ENCODE data around the gene MBD1.
"Not testable (repeated sequence)": the region's sequence is repeated elsewhere in the genome, so short reads cannot be mapped to it uniquely, and the experiment has no call there.

The MBD1 gene

DNA sequence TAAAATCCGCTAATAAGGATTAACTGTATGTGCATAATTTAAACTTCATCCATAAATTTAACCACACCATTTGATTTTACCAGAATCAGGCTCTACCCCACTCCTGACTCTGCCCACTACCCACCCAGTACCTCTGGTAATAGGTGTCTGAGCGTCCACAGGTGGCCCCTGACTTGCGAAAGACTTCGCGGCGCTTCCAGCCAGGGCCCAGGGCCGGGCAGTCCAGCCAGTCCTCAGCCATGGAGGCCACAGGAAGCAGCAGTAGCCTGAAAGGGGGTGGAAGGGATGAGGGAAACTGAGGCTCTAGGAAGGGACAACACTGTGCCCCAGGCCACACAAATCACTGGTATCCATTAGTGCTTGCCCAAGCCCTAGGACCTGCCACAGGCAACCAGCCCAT lies 1.6 kb downstream of the MBD1 start:
- no peak for DNase-seq
- in situ Hi-C loops (cut with MboI; ENCODE audit: low pct_unique_long_range_greater_than_20kb, low sequenced_read_pairs) = no loop called here

- no peak for DNase-seq
- in situ Hi-C loops (cut with MboI; ENCODE audit: low pct_unique_long_range_greater_than_20kb, low sequenced_read_pairs) = no loop called here
Measured at GRCh38 chr18:50277942-50278341, 3.4 kb downstream of the MBD1 start.

GRCh38 chr18:50276452-50276851 lies 4.9 kb downstream of the MBD1 start:
- in situ Hi-C loops (cut with MboI; ENCODE audit: low pct_unique_long_range_greater_than_20kb, low sequenced_read_pairs) = no loop called here
- no peak for DNase-seq

GRCh38 chr18:50275503-50276036 lies 5.8 kb downstream of the MBD1 start:
- no peak for DNase-seq
- in situ Hi-C loops (cut with MboI; ENCODE audit: low pct_unique_long_range_greater_than_20kb, low sequenced_read_pairs) = no loop called here

- no peak for DNase-seq
- in situ Hi-C loops (cut with MboI; ENCODE audit: low pct_unique_long_range_greater_than_20kb, low sequenced_read_pairs) = no loop called here
Measured at GRCh38 chr18:50274941-50275340, 6.4 kb downstream of the MBD1 start.

- no peak for DNase-seq
- in situ Hi-C loops (cut with MboI; ENCODE audit: low pct_unique_long_range_greater_than_20kb, low sequenced_read_pairs) = no loop called here
Measured at GRCh38 chr18:50274044-50274442, 7.3 kb downstream of the MBD1 start.

GRCh38 chr18:50273203-50274043 lies 7.9 kb downstream of the MBD1 start:
- no peak for DNase-seq
- in situ Hi-C loops (cut with MboI; ENCODE audit: low pct_unique_long_range_greater_than_20kb, low sequenced_read_pairs) = no loop called here

GRCh38 chr18:50272568-50272967 lies 8.8 kb downstream of the MBD1 start:
- in situ Hi-C loops (cut with MboI; ENCODE audit: low pct_unique_long_range_greater_than_20kb, low sequenced_read_pairs) = no loop called here
- no peak for DNase-seq

DNA sequence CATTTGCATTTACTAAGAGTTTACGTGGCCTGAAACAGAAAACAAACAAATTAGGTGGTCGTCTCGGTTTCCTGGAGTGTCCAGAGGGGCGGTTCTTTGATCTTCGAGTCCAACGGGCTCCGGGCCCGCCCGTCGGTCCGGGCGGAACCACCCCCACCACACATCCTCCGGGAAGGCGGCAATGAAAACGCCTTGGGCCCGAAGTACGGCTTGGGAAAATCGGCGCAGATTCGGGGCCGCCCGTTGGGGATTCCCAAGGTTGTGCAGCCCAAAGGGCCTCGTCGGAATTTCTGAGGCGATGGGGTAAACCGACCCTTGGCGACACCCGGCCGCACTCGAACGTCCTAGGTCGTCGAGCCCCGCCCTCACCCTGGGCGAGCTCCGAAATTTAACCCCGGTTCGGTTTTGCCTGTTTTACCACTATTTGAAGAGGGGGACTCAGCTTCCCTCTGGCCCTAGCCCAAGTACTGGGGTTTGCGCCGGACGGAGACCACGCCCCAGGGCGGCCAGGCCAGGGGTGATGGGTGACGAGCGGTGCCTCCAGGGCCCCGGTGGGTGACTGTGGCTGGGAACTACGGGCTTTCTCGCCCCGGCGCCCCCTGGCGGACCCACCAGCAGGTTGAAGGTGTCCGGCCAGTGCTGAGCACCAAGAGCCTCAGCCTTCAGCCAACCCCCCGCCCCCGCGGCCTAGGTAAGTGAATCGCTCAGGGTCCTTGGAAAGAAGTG lies 13.1 kb downstream of the MBD1 start:
- no peak for DNase-seq
- in situ Hi-C loops (cut with MboI; ENCODE audit: low pct_unique_long_range_greater_than_20kb, low sequenced_read_pairs) = no loop called here

GRCh38 chr18:50266248-50266704 lies 15.0 kb downstream of the MBD1 start, which contains the start of gene CFAP53:
Gene CFAP53, minus strand, starts transcription at chr18:50266495. Its CDS starts 91 bp downstream, at chr18:50266404.
- in situ Hi-C loops (cut with MboI; ENCODE audit: low pct_unique_long_range_greater_than_20kb, low sequenced_read_pairs) = no loop called here
- peak; percentile 92 for DNase-seq

DNA sequence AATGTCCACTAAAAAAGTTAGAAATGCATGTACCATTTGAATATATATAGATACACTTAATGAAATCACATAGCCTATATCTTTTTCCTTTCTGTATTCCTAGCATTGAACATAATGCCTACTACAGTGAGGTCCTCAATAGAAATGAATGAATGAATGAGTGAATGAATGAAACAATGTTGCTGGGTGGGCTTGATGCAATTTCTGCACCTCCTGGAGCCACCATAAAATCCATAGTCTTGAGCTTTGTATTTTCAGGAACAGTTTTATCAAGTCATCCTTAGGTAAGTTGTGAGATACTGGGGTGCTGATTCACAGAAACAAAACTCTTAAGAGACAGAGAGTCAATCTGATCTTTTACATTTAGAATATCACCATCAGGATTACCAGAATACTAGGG lies 18.3 kb downstream of the MBD1 start:
- in situ Hi-C loops (cut with MboI; ENCODE audit: low pct_unique_long_range_greater_than_20kb, low sequenced_read_pairs) = no loop called here
- no peak for DNase-seq

GRCh38 chr18:50250935-50251334 lies 30.4 kb downstream of the MBD1 start:
- DNase-seq = no peak
- in situ Hi-C loops (cut with MboI; ENCODE audit: low pct_unique_long_range_greater_than_20kb, low sequenced_read_pairs) = no loop called here

- no peak for DNase-seq
- in situ Hi-C loops (cut with MboI; ENCODE audit: low pct_unique_long_range_greater_than_20kb, low sequenced_read_pairs) = no loop called here
Measured at GRCh38 chr18:50249576-50249975, 31.7 kb downstream of the MBD1 start.

- DNase-seq = no peak
- in situ Hi-C loops (cut with MboI; ENCODE audit: low pct_unique_long_range_greater_than_20kb, low sequenced_read_pairs) = no loop called here
Measured at GRCh38 chr18:50247561-50247960, 33.8 kb downstream of the MBD1 start.

DNA sequence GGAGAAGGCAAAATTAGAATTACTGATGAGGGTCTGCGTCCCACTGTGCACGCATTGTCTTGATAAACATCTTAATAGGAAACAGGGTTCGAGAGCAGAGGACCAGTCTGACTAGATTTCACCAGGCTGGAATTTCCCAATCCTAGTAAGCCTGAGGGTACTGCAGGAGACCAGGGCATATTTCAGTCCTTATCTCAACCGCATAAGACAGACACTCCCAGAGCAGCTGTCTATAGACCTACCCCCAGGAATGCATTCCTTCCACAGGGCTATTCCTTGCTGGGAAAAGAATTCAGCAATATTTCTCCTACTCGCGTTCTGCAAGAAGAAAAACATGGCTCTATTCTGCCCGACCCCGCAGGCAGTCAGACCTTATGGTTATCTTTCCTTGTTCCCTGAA lies 39.6 kb downstream of the MBD1 start:
- in situ Hi-C loops (cut with MboI; ENCODE audit: low pct_unique_long_range_greater_than_20kb, low sequenced_read_pairs) = not testable (repeated sequence)

GRCh38 chr18:50240080-50240563 lies 41.2 kb downstream of the MBD1 start:
- no peak for DNase-seq

More for the DNA sequence above, 39.6 kb downstream of the MBD1 start:
- DNase-seq = not testable (repeated sequence)

GRCh38 chr18:50232419-50232818 lies 48.9 kb downstream of the MBD1 start:
- in situ Hi-C loops (cut with MboI; ENCODE audit: low pct_unique_long_range_greater_than_20kb, low sequenced_read_pairs) = no loop called here
- DNase-seq = no peak

More at GRCh38 chr18:50240080-50240563, 41.2 kb downstream of the MBD1 start:
- in situ Hi-C loops (cut with MboI; ENCODE audit: low pct_unique_long_range_greater_than_20kb, low sequenced_read_pairs) = no loop called here

DNA sequence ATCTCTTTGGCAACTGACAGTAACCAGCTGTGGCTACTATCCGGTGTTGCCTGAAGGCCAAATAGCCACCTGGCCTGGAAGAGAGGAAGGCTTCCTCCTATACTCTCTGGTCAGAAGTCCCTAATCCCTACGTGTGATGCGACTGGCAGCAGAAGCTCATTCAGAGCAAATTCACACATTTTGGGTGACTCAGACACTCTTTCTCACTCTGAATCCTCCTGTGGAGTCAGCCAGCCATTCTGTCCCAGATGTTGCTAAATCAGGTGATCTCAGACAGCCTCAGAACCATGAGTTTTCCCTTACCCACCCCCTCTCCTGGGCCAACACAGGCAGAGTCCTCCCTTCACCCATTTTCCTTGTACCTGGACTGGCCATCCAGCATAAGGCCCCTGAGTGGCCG lies 49.7 kb downstream of the MBD1 start:
- in situ Hi-C loops (cut with MboI; ENCODE audit: low pct_unique_long_range_greater_than_20kb, low sequenced_read_pairs) = no loop called here
- no peak for DNase-seq

DNA sequence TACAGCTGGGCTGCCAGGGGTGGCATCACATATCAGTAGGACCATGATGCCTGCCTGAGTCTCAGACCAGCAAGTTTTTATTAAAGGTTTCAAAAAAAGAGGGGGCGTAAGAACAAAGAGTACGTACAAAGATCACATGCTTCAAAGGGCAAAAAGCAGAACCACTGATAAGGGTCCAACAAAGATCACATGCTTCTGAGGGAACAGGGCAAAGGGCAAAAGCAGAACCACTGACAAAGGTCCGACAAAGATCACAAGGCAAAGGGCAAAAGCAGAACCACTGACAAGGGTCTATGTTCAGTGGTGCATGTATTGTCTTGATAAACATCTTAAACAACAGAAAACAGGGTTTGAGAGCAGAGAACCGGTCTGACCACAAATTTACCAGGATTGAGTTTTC lies 61.1 kb downstream of the MBD1 start:
- in situ Hi-C loops (cut with MboI; ENCODE audit: low pct_unique_long_range_greater_than_20kb, low sequenced_read_pairs); DNase-seq: not testable (repeated sequence)

Measured in KBM-7 (cell line).